Mesendoderm (in vitro differentiated cells): ENCODE data around the gene FNBP1.

Experiments
- DNase-seq: peaks from one replicate; pipeline ENCODE4 v3.0.0; 2013
- H2AK5ac ChIP-seq: 2 replicates; pipeline ENCODE4 v1.6.1; 2013; ENCODE audit warnings: low read length, inconsistent platforms
- H2BK120ac ChIP-seq: 2 replicates; pipeline ENCODE4 v1.6.1; 2013; ENCODE audit warnings: low read depth, mild to moderate bottlenecking, low read length, moderate library complexity, mixed read lengths
- H2BK15ac ChIP-seq: replicated peaks from 2 replicates; pipeline ENCODE4 v1.6.1; 2013; ENCODE audit warnings: low read depth, mild to moderate bottlenecking, moderate library complexity
- H2BK5ac ChIP-seq: 2 replicates; pipeline ENCODE4 v1.6.1; 2013; ENCODE audit warnings: low read length, inconsistent platforms
- H3K18ac ChIP-seq: 2 replicates; pipeline ENCODE4 v1.6.1; 2013; ENCODE audit warnings: mild to moderate bottlenecking, low read length, mixed read lengths
- H3K23ac ChIP-seq: one replicate; pipeline ENCODE4 v1.6.1; 2013; ENCODE audit warnings: low read length
- H3K27ac ChIP-seq: 2 replicates; pipeline ENCODE4 v1.5.1; 2013; ENCODE audit warnings: low read depth, mild to moderate bottlenecking, inconsistent platforms, low read length, moderate library complexity
- H3K27me3 ChIP-seq: 2 replicates; pipeline ENCODE4 v1.6.1; 2013; ENCODE audit warnings: low read length, control low read depth, mild to moderate bottlenecking, inconsistent platforms; ENCODE audit not compliant: insufficient read depth, poor library complexity
- H3K36me3 ChIP-seq: 2 replicates; pipeline ENCODE4 v1.6.1; 2013; ENCODE audit warnings: low read length, inconsistent platforms; ENCODE audit not compliant: control insufficient read depth, insufficient read depth
- H3K4ac ChIP-seq: one replicate; pipeline ENCODE4 v1.6.1; 2013; ENCODE audit warnings: low read depth, mild to moderate bottlenecking, low read length, moderate library complexity
- H3K4me1 ChIP-seq: 2 replicates; pipeline ENCODE4 v1.6.1; 2013; ENCODE audit warnings: low read depth, low read length, inconsistent platforms; ENCODE audit not compliant: control insufficient read depth
- H3K4me2 ChIP-seq: 2 replicates; pipeline ENCODE4 v1.6.1; 2013; ENCODE audit warnings: low read length
- H3K4me3 ChIP-seq: 2 replicates; pipeline ENCODE4 v1.5.1; 2013; ENCODE audit warnings: mild to moderate bottlenecking, low read length
- H3K56ac ChIP-seq: one replicate; pipeline ENCODE4 v1.6.1; 2013; ENCODE audit warnings: low read length
- H3K79me1 ChIP-seq: 2 replicates; pipeline ENCODE4 v1.6.1; 2013; ENCODE audit warnings: low read length, inconsistent platforms
- H3K79me2 ChIP-seq: 2 replicates; pipeline ENCODE4 v1.6.1; 2013; ENCODE audit warnings: mild to moderate bottlenecking, low read length; ENCODE audit not compliant: control insufficient read depth, insufficient read depth
- H3K9ac ChIP-seq: 2 replicates; pipeline ENCODE4 v1.6.1; 2013; ENCODE audit warnings: low read length, inconsistent platforms
- H4K5ac ChIP-seq: one replicate; pipeline ENCODE4 v1.6.1; 2013; ENCODE audit warnings: low read length
- H4K8ac ChIP-seq: one replicate; pipeline ENCODE4 v1.6.1; 2013; ENCODE audit warnings: low read depth, mild to moderate bottlenecking, control low read depth, low read length, moderate library complexity
- WGBS: extraction: QIAGEN DNeasy Blood & Tissue Kit; methylation state at CpG from one replicate; pipeline ENCODE4 v1.1.7; 2013; ENCODE audit warnings: low lambda C conversion rate, missing lambda C conversion rate; ENCODE audit not compliant: insufficient coverage; ENCODE audit errors: extremely low coverage; 5-methylcytosine and 5-hydroxymethylcytosine counted together

FNBP1 gene

GRCh38 chr9:130053109-130053503 lies 10.1 kb upstream of the FNBP1 start:
- peak overlapping the region; percentile 85 for H3K27ac ChIP-seq
- peak overlapping the region; percentile 91 for H3K4me2 ChIP-seq
- peak overlapping the region; percentile 93 for H3K9ac ChIP-seq
- no peak overlapping the region for H3K23ac ChIP-seq
- H3K4me1 ChIP-seq: no peaks in the 10 kb centered on the region
- no peaks in the 10 kb centered on the region for H3K27me3 ChIP-seq
- H3K4me3 ChIP-seq: peak overlapping the region; percentile 91
- no peak overlapping the region for H3K4ac ChIP-seq
- peaks cover 8% of the 10 kb centered on the region for H3K79me2 ChIP-seq
- DNase-seq: no peak
- no peak overlapping the region for H4K8ac ChIP-seq
- peak overlapping the region; percentile 52 for H3K18ac ChIP-seq
- H3K36me3 ChIP-seq: no peaks in the 10 kb centered on the region
- no CpG with 5 or more reads among the region's 9 CpGs for WGBS
- no peak overlapping the region for H2AK5ac ChIP-seq
- H4K5ac ChIP-seq: no peak overlapping the region
- no peak overlapping the region for H2BK120ac ChIP-seq
- peak overlapping the region; percentile 96 for H3K56ac ChIP-seq
- H3K79me1 ChIP-seq: peaks cover 2% of the 10 kb centered on the region
- H2BK15ac ChIP-seq: no peak overlapping the region
- no peak overlapping the region for H2BK5ac ChIP-seq

- no peak overlapping the region for H3K18ac ChIP-seq
- no peak overlapping the region for H2BK5ac ChIP-seq
- H4K5ac ChIP-seq: no peak overlapping the region
- H3K23ac ChIP-seq: no peak overlapping the region
- no peak overlapping the region for H3K4me2 ChIP-seq
- no peak for DNase-seq
- H3K4ac ChIP-seq: no peak overlapping the region
- no peak overlapping the region for H2AK5ac ChIP-seq
- no peak overlapping the region for H3K56ac ChIP-seq
- no peak overlapping the region for H4K8ac ChIP-seq
- no peak overlapping the region for H3K27ac ChIP-seq
- H3K79me1 ChIP-seq: peaks cover 2% of the 10 kb centered on the region
- H3K27me3 ChIP-seq: no peaks in the 10 kb centered on the region
- no peak overlapping the region for H2BK15ac ChIP-seq
- peaks cover 4% of the 10 kb centered on the region for H3K79me2 ChIP-seq
- no peak overlapping the region for H3K4me3 ChIP-seq
- H3K9ac ChIP-seq: no peak overlapping the region
- H3K4me1 ChIP-seq: no peaks in the 10 kb centered on the region
- no peaks in the 10 kb centered on the region for H3K36me3 ChIP-seq
- H2BK120ac ChIP-seq: no peak overlapping the region
Measured at GRCh38 chr9:130051855-130052254, 8.9 kb upstream of the FNBP1 start.

- H2AK5ac ChIP-seq: no peak overlapping the region
- H4K5ac ChIP-seq: no peak overlapping the region
- no peak overlapping the region for H3K4me2 ChIP-seq
- H3K56ac ChIP-seq: no peak overlapping the region
- no peak overlapping the region for H3K27ac ChIP-seq
- no peak for DNase-seq
- WGBS: no CpG with 5 or more reads among the region's 3 CpGs
- H2BK5ac ChIP-seq: no peak overlapping the region
- peaks cover 2% of the 10 kb centered on the region for H3K79me1 ChIP-seq
- H4K8ac ChIP-seq: no peak overlapping the region
- no peak overlapping the region for H3K23ac ChIP-seq
- no peaks in the 10 kb centered on the region for H3K27me3 ChIP-seq
- H3K4me3 ChIP-seq: no peak overlapping the region
- H3K36me3 ChIP-seq: no peaks in the 10 kb centered on the region
- H3K79me2 ChIP-seq: peaks cover 4% of the 10 kb centered on the region
- no peak overlapping the region for H3K9ac ChIP-seq
- H2BK120ac ChIP-seq: no peak overlapping the region
- no peak overlapping the region for H3K18ac ChIP-seq
- no peak overlapping the region for H2BK15ac ChIP-seq
- no peaks in the 10 kb centered on the region for H3K4me1 ChIP-seq
- no peak overlapping the region for H3K4ac ChIP-seq
Measured at GRCh38 chr9:130050462-130050861, 7.5 kb upstream of the FNBP1 start.

- H3K79me1 ChIP-seq: peaks cover 2% of the 10 kb centered on the region
- H3K18ac ChIP-seq: no peak overlapping the region
- no peak overlapping the region for H2BK15ac ChIP-seq
- H3K27me3 ChIP-seq: no peaks in the 10 kb centered on the region
- H3K79me2 ChIP-seq: peaks cover 1% of the 10 kb centered on the region
- H2BK120ac ChIP-seq: no peak overlapping the region
- no peak overlapping the region for H3K4ac ChIP-seq
- no peak for DNase-seq
- no peaks in the 10 kb centered on the region for H3K4me1 ChIP-seq
- no peak overlapping the region for H3K4me2 ChIP-seq
- H2AK5ac ChIP-seq: no peak overlapping the region
- no peak overlapping the region for H3K27ac ChIP-seq
- no peak overlapping the region for H3K4me3 ChIP-seq
- no peak overlapping the region for H3K56ac ChIP-seq
- H4K8ac ChIP-seq: no peak overlapping the region
- no peak overlapping the region for H3K23ac ChIP-seq
- WGBS: no CpG with 5 or more reads among the region's 11 CpGs
- no peak overlapping the region for H2BK5ac ChIP-seq
- H3K9ac ChIP-seq: no peak overlapping the region
- no peak overlapping the region for H4K5ac ChIP-seq
- no peaks in the 10 kb centered on the region for H3K36me3 ChIP-seq
Measured at GRCh38 chr9:130049431-130050210, 6.6 kb upstream of the FNBP1 start.

GRCh38 chr9:130045725-130046450 lies 2.9 kb upstream of the FNBP1 start:
- Histone ChIP-seq H2BK120ac (no peak overlapping the region), H2BK5ac (no peak overlapping the region), H3K4me2 (no peak overlapping the region), H2BK15ac (no peak overlapping the region), H3K18ac (no peak overlapping the region), H3K27ac (no peak overlapping the region), H3K27me3 (peaks cover 1% of the 10 kb centered on the region), H3K79me2 (peaks cover 2% of the 10 kb centered on the region), H3K4me3 (no peak overlapping the region), H3K36me3 (no peaks in the 10 kb centered on the region), H3K4me1 (peaks cover 2% of the 10 kb centered on the region), H4K5ac (no peak overlapping the region), H3K23ac (no peak overlapping the region), H4K8ac (no peak overlapping the region), H3K4ac (no peak overlapping the region), H3K56ac (no peak overlapping the region), H3K9ac (no peak overlapping the region), H3K79me1 (peaks cover 3% of the 10 kb centered on the region), H2AK5ac (no peak overlapping the region)
- no peak for DNase-seq
- no CpG with 5 or more reads among the region's 4 CpGs for WGBS
